Measurements from ENCODE around the gene SNORC. TPM values are rescaled to one million over a fixed set of nuclear protein-coding genes. Genes with fewer than 3 reads are reported as not detected.

SNORC gene
- total and polyA plus RNA-seq, 2 of the 4 experiments (the other 2 are of a cell fraction): under 0.01 to 0.67 TPM

DNA sequence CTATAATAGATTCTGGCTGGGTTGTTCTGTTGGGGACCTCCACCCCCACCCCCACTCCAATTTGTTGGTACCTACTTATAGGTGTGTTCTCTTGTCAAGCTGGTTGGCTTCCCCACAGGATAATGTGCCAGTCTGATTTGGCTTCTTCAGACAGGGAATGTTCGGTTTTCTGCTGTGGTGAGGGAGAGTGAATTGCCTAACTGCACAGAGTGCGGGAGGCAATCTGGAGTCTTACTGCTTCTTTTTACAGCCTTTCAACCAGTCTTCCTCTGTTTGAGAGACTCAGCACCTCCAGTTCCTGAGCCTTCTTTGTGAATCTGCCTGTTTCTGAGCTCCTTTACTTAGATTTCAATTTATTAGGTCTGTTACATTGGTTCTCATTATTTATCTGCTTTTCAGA is 27.4 kb upstream of the SNORC start:
- ATAC-seq (ENCODE audit: low read depth) (no peak), DNase-seq (no peak)
- Histone ChIP-seq H3K9me1 (ENCODE audit: insufficient read depth, low read length) (no peaks in the 10 kb centered on the region), H3K9ac (ENCODE audit: low read depth, low read length) (no peak overlapping the region), H3K27me3 (ENCODE audit: control insufficient read depth, insufficient read depth, low read length) (no peaks in the 10 kb centered on the region), H3K36me3 (ENCODE audit: control insufficient read depth, insufficient read depth, low read length) (peaks cover 25% of the 10 kb centered on the region), H4K91ac (ENCODE audit: insufficient read depth, low read depth, low read length) (no peak overlapping the region), H3K56ac (ENCODE audit: extremely low read depth, insufficient read depth, low read length) (no peak overlapping the region), H3K4ac (ENCODE audit: low read depth, low read length) (no peak overlapping the region), H2AK9ac (replicated peaks; ENCODE audit: low read depth, low read length, poor library complexity) (no peak overlapping the region), H3K18ac (ENCODE audit: low read depth, low read length) (no peak overlapping the region), H2AK5ac (ENCODE audit: low read depth, low read length) (no peak overlapping the region), H3K23ac (ENCODE audit: low read depth, low read length) (no peak overlapping the region), H3K79me1 (ENCODE audit: low read depth in 1 of 2, low read length in 2 of 2) (peaks cover 5 to 15% of the 10 kb centered on the region in 2 experiments), H2BK20ac (ENCODE audit: low read depth, low read length) (no peak overlapping the region), H4K5ac (ENCODE audit: low read depth, low read length) (no peak overlapping the region), H2BK15ac (ENCODE audit: low read depth, low read length) (no peak overlapping the region), H3K9me3 (ENCODE audit: control insufficient read depth, insufficient read depth, low read length) (no peaks in the 10 kb centered on the region), H2BK120ac (ENCODE audit: low read depth, low read length) (no peak overlapping the region), H3K4me1 (ENCODE audit: control insufficient read depth, insufficient read depth, low read length) (peaks cover 5% of the 10 kb centered on the region), H2AFZ (replicated peaks; ENCODE audit: low read length, poor library complexity) (no peak overlapping the region), H3K4me3 (ENCODE audit: insufficient read depth, low read depth, low read length) (no peak overlapping the region), H4K20me1 (ENCODE audit: insufficient read depth, low read length) (no peaks in the 10 kb centered on the region; the same call in 1 of the 2 replicates), H2BK5ac (ENCODE audit: low read depth, low read length, poor library complexity, severe bottlenecking) (no peak overlapping the region), H3K4me2 (ENCODE audit: low read depth, low read length) (no peak overlapping the region), H3K14ac (replicated peaks; ENCODE audit: low read depth, low read length) (no peak overlapping the region), H3K27ac (ENCODE audit: insufficient read depth, low read length) (no peak overlapping the region), H4K8ac (ENCODE audit: low read depth in 2 of 2, low read length in 2 of 2) (no peak overlapping the region)
- dilution Hi-C loops (cut with HindIII; ENCODE audit: low sequenced_read_pairs, unreplicated experiment): no loop called here
- intact Hi-C loops (cut with micrococcal nuclease): no loop called here
- ChIA-PET CTCF (no interaction called here), POLR2A (ENCODE audit: unreplicated experiment) (no interaction called here)
- no CpG with 5 or more reads among the region's 2 CpGs for WGBS, 2 experiments (ENCODE audit: extremely low coverage in 2 of 2, insufficient read length in 1 of 2)
- in situ Hi-C loops (cut with MboI; ENCODE audit: low sequenced_read_pairs): no loop called here
- no TSS peak for BruUV-seq (replicated peaks)
- TF ChIP-seq CHD1 (IDR thresholded peaks at IDR 0.05; ENCODE audit: low read depth, low read length) (no peak), USF2 (IDR thresholded peaks at IDR 0.05; ENCODE audit: low read depth, low read length) (no peak), RFX5 (IDR thresholded peaks at IDR 0.05; ENCODE audit: low read depth, low read length) (no peak), RAD21 (IDR thresholded peaks at IDR 0.05; ENCODE audit: low read length) (no peak), MAZ (IDR thresholded peaks at IDR 0.05; ENCODE audit: borderline replicate concordance, low read depth, low read length) (no peak), FOS (IDR thresholded peaks at IDR 0.05; ENCODE audit: low read depth, low read length) (no peak), NFE2L2 (IDR thresholded peaks at IDR 0.05; ENCODE audit: low read depth, low read length) (no peak), POLR2A (IDR thresholded peaks at IDR 0.05; ENCODE audit: low read depth, low read length) (no peak), SMC3 (IDR thresholded peaks at IDR 0.05; ENCODE audit: low read depth, low read length) (no peak), MXI1 (IDR thresholded peaks at IDR 0.05; ENCODE audit: borderline replicate concordance, low read depth, low read length) (no peak), RCOR1 (IDR thresholded peaks at IDR 0.05; ENCODE audit: insufficient replicate concordance, low read length) (no peak), CEBPB (IDR thresholded peaks at IDR 0.05; ENCODE audit: low read depth, low read length) (no peak), MAFK (IDR thresholded peaks at IDR 0.05; ENCODE audit: low read depth, low read length) (no peak), BHLHE40 (IDR thresholded peaks at IDR 0.05; ENCODE audit: low read depth, low read length) (no peak), CTCF (conservative IDR thresholded peaks at IDR 0.05; ENCODE audit: low read depth, low read length) (no peak)
- TF ChIP-seq, protein P1, sequence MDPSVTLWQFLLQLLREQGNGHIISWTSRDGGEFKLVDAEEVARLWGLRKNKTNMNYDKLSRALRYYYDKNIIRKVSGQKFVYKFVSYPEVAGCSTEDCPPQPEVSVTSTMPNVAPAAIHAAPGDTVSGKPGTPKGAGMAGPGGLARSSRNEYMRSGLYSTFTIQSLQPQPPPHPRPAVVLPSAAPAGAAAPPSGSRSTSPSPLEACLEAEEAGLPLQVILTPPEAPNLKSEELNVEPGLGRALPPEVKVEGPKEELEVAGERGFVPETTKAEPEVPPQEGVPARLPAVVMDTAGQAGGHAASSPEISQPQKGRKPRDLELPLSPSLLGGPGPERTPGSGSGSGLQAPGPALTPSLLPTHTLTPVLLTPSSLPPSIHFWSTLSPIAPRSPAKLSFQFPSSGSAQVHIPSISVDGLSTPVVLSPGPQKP (IDR thresholded peaks at IDR 0.05; ENCODE audit: borderline replicate concordance, low read depth, low read length): no peak
